ENCODE results near the gene HTR6.

DNA sequence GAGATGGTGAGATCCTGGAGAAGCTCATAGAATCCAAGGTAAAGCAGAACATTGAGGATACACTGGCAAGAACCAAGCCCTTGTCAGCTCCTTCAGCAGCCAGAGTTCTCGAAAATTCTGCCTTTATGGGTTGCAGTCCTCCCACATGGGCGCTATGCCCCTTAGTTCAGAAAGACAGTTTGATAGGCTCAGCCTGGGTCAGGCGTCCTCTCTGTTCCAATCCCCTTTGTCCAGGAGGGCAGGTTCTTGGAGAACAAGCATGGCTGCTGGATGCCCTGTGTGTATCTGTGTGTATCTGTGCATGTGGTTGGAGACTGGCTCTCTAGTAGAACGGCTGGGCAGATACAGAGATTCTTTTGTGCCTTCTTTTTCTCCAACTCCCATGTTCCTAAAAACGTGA lies 28.6 kb upstream of the HTR6 start:
- TF ChIP-seq RAD21 (IDR thresholded peaks at IDR 0.05; ENCODE audit: low read depth): no peak
- TF ChIP-seq CTCF (IDR thresholded peaks at IDR 0.05 in 2 of 3, conservative IDR thresholded peaks at IDR 0.05 in 1 of 3; ENCODE audit: borderline replicate concordance in 1 of 3, insufficient read depth in 1 of 3, low read depth in 2 of 3, low read length in 2 of 3): no peak
- TF ChIP-seq SRF (IDR thresholded peaks at IDR 0.05; ENCODE audit: low read depth): no peak
- no peak for TF ChIP-seq JUND (IDR thresholded peaks at IDR 0.05)
- TF ChIP-seq EZH2phosphoT487 (IDR thresholded peaks at IDR 0.05; ENCODE audit: borderline replicate concordance): no peak
- no peak for TF ChIP-seq POLR2A (IDR thresholded peaks at IDR 0.05; ENCODE audit: borderline replicate concordance, extremely low read depth, insufficient read depth, insufficient read length)
- TF ChIP-seq POLR2AphosphoS5 (IDR thresholded peaks at IDR 0.05; ENCODE audit: low read depth, low read length): no peak
- TF ChIP-seq REST (IDR thresholded peaks at IDR 0.05; ENCODE audit: low read depth): no peak
- TF ChIP-seq FOSL1 (IDR thresholded peaks at IDR 0.05; ENCODE audit: low read depth): no peak
